ENCODE data around the gene NEURL1.
"Not testable (repeated sequence)": the region's sequence is repeated elsewhere in the genome, so short reads cannot be mapped to it uniquely, and the experiment has no call there.

NEURL1 gene

GRCh38 chr10:103517234-103518085 is 24.0 kb downstream of the NEURL1 start:
- DNase-seq = no peak

- DNase-seq = no peak
Observed at GRCh38 chr10:103519798-103520197, 26.3 kb downstream of the NEURL1 start.

GRCh38 chr10:103522006-103522405 is 28.5 kb downstream of the NEURL1 start:
- not testable (repeated sequence) for DNase-seq

GRCh38 chr10:103523683-103524082 is 30.2 kb downstream of the NEURL1 start:
- no peak for DNase-seq

GRCh38 chr10:103525901-103526300 is 32.4 kb downstream of the NEURL1 start:
- no peak for DNase-seq

GRCh38 chr10:103527476-103527875 is 34.0 kb downstream of the NEURL1 start:
- peak; percentile 77 for DNase-seq

GRCh38 chr10:103528549-103528948 is 35.0 kb downstream of the NEURL1 start:
- no peak for DNase-seq

GRCh38 chr10:103529539-103529938 is 36.0 kb downstream of the NEURL1 start:
- DNase-seq = no peak

- no peak for DNase-seq
Observed at GRCh38 chr10:103533827-103534226, 40.3 kb downstream of the NEURL1 start.

GRCh38 chr10:103534621-103535498 is 41.4 kb downstream of the NEURL1 start:
- no peak for DNase-seq

GRCh38 chr10:103535595-103535994 is 42.1 kb downstream of the NEURL1 start:
- DNase-seq = no peak

- DNase-seq = no peak
Observed at GRCh38 chr10:103539751-103540150, 46.2 kb downstream of the NEURL1 start.

- peak; percentile 26 for DNase-seq
Observed at GRCh38 chr10:103540722-103541121, 47.2 kb downstream of the NEURL1 start.

GRCh38 chr10:103541616-103542015 is 48.1 kb downstream of the NEURL1 start:
- DNase-seq = no peak

- peak; percentile 71 for DNase-seq
Observed at GRCh38 chr10:103542764-103543616, 49.5 kb downstream of the NEURL1 start.

- DNase-seq = no peak
Observed at GRCh38 chr10:103543617-103544525, 50.4 kb downstream of the NEURL1 start.

GRCh38 chr10:103544657-103545310 is 51.3 kb downstream of the NEURL1 start:
- DNase-seq = no peak

GRCh38 chr10:103545366-103545765 is 51.9 kb downstream of the NEURL1 start:
- no peak for DNase-seq

GRCh38 chr10:103545771-103546281 is 52.3 kb downstream of the NEURL1 start:
- no peak for DNase-seq

GRCh38 chr10:103546401-103546800 is 52.9 kb downstream of the NEURL1 start:
- no peak for DNase-seq

- no peak for DNase-seq
Observed at GRCh38 chr10:103547391-103547946, 54.0 kb downstream of the NEURL1 start.
